Keratinocyte (primary cell): Measurements from ENCODE around the gene SPRED2. TPM values are rescaled to one million over a fixed set of nuclear protein-coding genes. Genes with fewer than 3 reads are reported as not detected.

Source experiments
- DNase-seq: peaks from one replicate; pipeline ENCODE4 v3.0.0-alpha.2; 2011; ENCODE audit warnings: low read depth, missing footprints, low spot score
- FAIRE-seq: peaks from 2 replicates; lab custom pipeline; 2011; peaks lifted over from hg19 to GRCh38; lab: Jason Lieb, UNC
- H2AFZ ChIP-seq: 2 replicates; pipeline ENCODE4 v1.6.0; 2012; ENCODE audit warnings: low read length, control low read depth, inconsistent platforms; ENCODE audit not compliant: control insufficient read depth
- H3K27ac ChIP-seq: 2 replicates; pipeline ENCODE4 v1.5.1; 2011; ENCODE audit warnings: low read length; ENCODE audit not compliant: control insufficient read depth, insufficient read depth
- H3K27me3 ChIP-seq: 3 replicates; pipeline ENCODE4 v1.6.0; 2011; ENCODE audit warnings: low read length; ENCODE audit not compliant: control insufficient read depth, insufficient read depth; ENCODE audit errors: extremely low read depth
- H3K36me3 ChIP-seq, 2 experiments: 2 replicates in 1 of 2; 3 replicates in 1 of 2; pipeline ENCODE4 v1.5.1; 2011; ENCODE audit warnings: low read length in 2 of 2, mild to moderate bottlenecking in 1 of 2; ENCODE audit not compliant: control insufficient read depth in 2 of 2, insufficient read depth in 2 of 2; ENCODE audit errors: extremely low read depth in 1 of 2
- H3K4me1 ChIP-seq: 3 replicates; pipeline ENCODE4 v1.5.1; 2011; ENCODE audit warnings: low read length; ENCODE audit not compliant: control insufficient read depth, insufficient read depth; ENCODE audit errors: extremely low read depth
- H3K4me2 ChIP-seq: 3 replicates; pipeline ENCODE4 v1.6.0; 2011; ENCODE audit warnings: low read depth, low read length; ENCODE audit not compliant: control insufficient read depth, insufficient read depth; ENCODE audit errors: extremely low read depth
- H3K4me3 ChIP-seq, 3 experiments: fragments of 200-600 bp in 1 of 3; sonication (generic) in 1 of 3; 2 replicates in 2 of 3; 3 replicates in 1 of 3; pipeline ENCODE4 v1.5.1; 2011 to 2016; ENCODE audit warnings: low read length in 3 of 3, mild to moderate bottlenecking in 3 of 3, control low read depth in 2 of 3, inconsistent platforms in 1 of 3, low read depth in 1 of 3, mixed read lengths in 1 of 3, mixed run types in 1 of 3, moderate library complexity in 1 of 3; ENCODE audit not compliant: control insufficient read depth in 2 of 3, insufficient read depth in 2 of 3; ENCODE audit errors: extremely low read depth in 1 of 3
- H3K79me2 ChIP-seq: 2 replicates; pipeline ENCODE4 v1.6.0; 2012; ENCODE audit warnings: low read length; ENCODE audit not compliant: control insufficient read depth, insufficient read depth
- H3K9ac ChIP-seq: 3 replicates; pipeline ENCODE4 v1.6.0; 2011; ENCODE audit warnings: low read length; ENCODE audit not compliant: control insufficient read depth, insufficient read depth; ENCODE audit errors: extremely low read depth
- H3K9me1 ChIP-seq: 3 replicates; pipeline ENCODE4 v1.6.0; 2011; ENCODE audit warnings: low read length; ENCODE audit not compliant: control insufficient read depth, insufficient read depth; ENCODE audit errors: extremely low read depth
- H3K9me3 ChIP-seq: 2 replicates; pipeline ENCODE4 v1.5.1; 2012; ENCODE audit warnings: low read depth, low read length; ENCODE audit not compliant: control insufficient read depth
- H4K20me1 ChIP-seq: 3 replicates; pipeline ENCODE4 v1.6.0; 2011; ENCODE audit warnings: low read length; ENCODE audit not compliant: control insufficient read depth, insufficient read depth; ENCODE audit errors: extremely low read depth
- CTCF ChIP-seq, 3 experiments: IDR thresholded peaks in 1 of 3; conservative IDR thresholded peaks in 1 of 3; optimal IDR thresholded peaks in 1 of 3; 2 replicates in 2 of 3; 3 replicates in 1 of 3; pipeline versions ENCODE3 to v1.5.1; 2011; ENCODE audit warnings: low read length in 3 of 3, mild to moderate bottlenecking in 3 of 3, moderate library complexity in 2 of 3, control low read depth in 1 of 3, inconsistent platforms in 1 of 3; ENCODE audit not compliant: insufficient read depth in 2 of 3; ENCODE audit errors: extremely low read depth in 1 of 3
- EZH2 ChIP-seq: IDR thresholded peaks from one replicate; pipeline ENCODE4 v1.6.1; 2012; ENCODE audit warnings: inconsistent platforms, mild to moderate bottlenecking, low read length, moderate library complexity
- dilution Hi-C: fragments of 300-500 bp; cut with MboI; formaldehyde crosslinking; loops from one replicate; pipeline ENCODE4 v1.7.0; 2020; ENCODE audit warnings: low sequenced_read_pairs; ENCODE audit not compliant: extremely low pct_ligation_motif_present
- polyA plus RNA-seq, 5 experiments: library from polyadenylated mRNA; depleted of rRNA in 3 of 5; stranded (reverse) in 3 of 5; stranded (forward) in 1 of 5; unstranded in 1 of 5; fragments of >200 nt; gene quantifications; 1 replicate in 1 of 5; 2 replicates in 3 of 5; 3 replicates in 1 of 5; pipeline versions ENCODE4 v1.2.1 to v1.2.3, GENCODE V29; 2011 to 2012; ENCODE audit warnings: missing spikeins in 2 of 5, low read depth in 1 of 5, low replicate concordance in 1 of 5

SPRED2 gene
- polyA plus RNA-seq, 1 donor (not counting 4 experiments of a cell fraction or from before 2014, with no cell fraction given), result 26.8 TPM

- no peak for TF ChIP-seq CTCF (optimal IDR thresholded peaks at IDR 0.05 in 1 of 3, IDR thresholded peaks at IDR 0.05 in 1 of 3, conservative IDR thresholded peaks at IDR 0.05 in 1 of 3; ENCODE audit: extremely low read depth in 1 of 3, insufficient read depth in 2 of 3, low read length in 3 of 3)
- TF ChIP-seq EZH2, result no peak
- Histone ChIP-seq H3K4me1 (peaks cover 73% of the 10 kb centered on the region), H3K9me1 (peaks cover 7% of the 10 kb centered on the region), H3K27me3 (no peaks in the 10 kb centered on the region), H3K9me3 (no peaks in the 10 kb centered on the region), H3K27ac (peak overlapping the region; percentile 30), H3K4me3 (no peak overlapping the region), H4K20me1 (no peaks in the 10 kb centered on the region), H3K4me2 (no peak overlapping the region), H2AFZ (no peak overlapping the region), H3K36me3 (no peaks in the 10 kb centered on the region), H3K79me2 (peaks cover 76% of the 10 kb centered on the region), H3K9ac (no peak overlapping the region)
- dilution Hi-C loops, result no loop called here
- FAIRE-seq, result no peak
- DNase-seq, result no peak
Observed at GRCh38 chr2:65392609-65393008, 39.8 kb downstream of the SPRED2 start.

- H3K9me1 ChIP-seq, result peaks cover 5% of the 10 kb centered on the region
- no peak for DNase-seq
- no peaks in the 10 kb centered on the region for H3K27me3 ChIP-seq
- H3K4me2 ChIP-seq, result peak overlapping the region; percentile 59
- H3K9me3 ChIP-seq, result no peaks in the 10 kb centered on the region
- peak overlapping the region; percentile 13 for H3K9ac ChIP-seq
- H3K27ac ChIP-seq, result peak overlapping the region; percentile 97
- dilution Hi-C loops, result no loop called here
- no peak for FAIRE-seq
- no peak for TF ChIP-seq CTCF (optimal IDR thresholded peaks at IDR 0.05 in 1 of 3, IDR thresholded peaks at IDR 0.05 in 1 of 3, conservative IDR thresholded peaks at IDR 0.05 in 1 of 3; ENCODE audit: extremely low read depth in 1 of 3, insufficient read depth in 2 of 3, low read length in 3 of 3)
- TF ChIP-seq EZH2, result no peak
- peaks cover 72% of the 10 kb centered on the region for H3K79me2 ChIP-seq
- H3K4me3 ChIP-seq, result peak overlapping the region in 1 of 3 experiments; percentile 0
- H3K4me1 ChIP-seq, result peaks cover 67% of the 10 kb centered on the region
- no peaks in the 10 kb centered on the region for H4K20me1 ChIP-seq
- no peaks in the 10 kb centered on the region for H3K36me3 ChIP-seq
- no peak overlapping the region for H2AFZ ChIP-seq
Observed at GRCh38 chr2:65390134-65390533, 42.3 kb downstream of the SPRED2 start.
